ENCODE results near the gene FOLR2.
A peak's percentile ranks its signal among the peaks of the same experiment; 100 is the strongest.

Gene FOLR2

GRCh38 chr11:72244361-72245262 lies 28.0 kb downstream of the FOLR2 start:
- H3K27me3 ChIP-seq (ENCODE audit: insufficient read depth, insufficient read length): peaks cover 27% of the 10 kb centered on the region
- H3K9me3 ChIP-seq (ENCODE audit: insufficient read depth, low read length): no peaks in the 10 kb centered on the region

GRCh38 chr11:72245263-72245816 lies 28.7 kb downstream of the FOLR2 start:
- no peak for TF ChIP-seq SUZ12 (IDR thresholded peaks at IDR 0.05; ENCODE audit: extremely low read depth, insufficient read depth, insufficient read length)
- TF ChIP-seq YY1 (IDR thresholded peaks at IDR 0.05; ENCODE audit: insufficient read depth, insufficient read length): no peak
- no peak for TF ChIP-seq ZNF274 (IDR thresholded peaks at IDR 0.05; ENCODE audit: low read depth, low read length)
- Histone ChIP-seq H3K36me3 (ENCODE audit: insufficient read depth, insufficient read length, low read length) (no peaks in the 10 kb centered on the region), H3K27me3 (ENCODE audit: insufficient read depth, insufficient read length) (peaks cover 27% of the 10 kb centered on the region), H3K9ac (ENCODE audit: insufficient read length, low read depth) (no peak overlapping the region), H3K4me1 (ENCODE audit: insufficient read depth, insufficient read length) (peaks cover 4% of the 10 kb centered on the region), H3K9me3 (ENCODE audit: insufficient read depth, low read length) (no peaks in the 10 kb centered on the region), H3K4me3 (ENCODE audit: insufficient read length, low read depth) (no peak overlapping the region)
- DNase-seq (ENCODE audit: low read depth, low spot score): no peak

More at GRCh38 chr11:72244361-72245262, 28.0 kb downstream of the FOLR2 start:
- H3K9ac ChIP-seq (ENCODE audit: insufficient read length, low read depth): peak overlapping the region; percentile 56
- peak overlapping the region; percentile 47 for H3K4me3 ChIP-seq (ENCODE audit: insufficient read length, low read depth)
- peaks cover 4% of the 10 kb centered on the region for H3K4me1 ChIP-seq (ENCODE audit: insufficient read depth, insufficient read length)
- no peak for TF ChIP-seq YY1 (IDR thresholded peaks at IDR 0.05; ENCODE audit: insufficient read depth, insufficient read length)
- no peak for TF ChIP-seq SUZ12 (IDR thresholded peaks at IDR 0.05; ENCODE audit: extremely low read depth, insufficient read depth, insufficient read length)
- TF ChIP-seq ZNF274 (IDR thresholded peaks at IDR 0.05; ENCODE audit: low read depth, low read length): no peak
- no peak for DNase-seq (ENCODE audit: low read depth, low spot score)
- H3K36me3 ChIP-seq (ENCODE audit: insufficient read depth, insufficient read length, low read length): no peaks in the 10 kb centered on the region

DNA sequence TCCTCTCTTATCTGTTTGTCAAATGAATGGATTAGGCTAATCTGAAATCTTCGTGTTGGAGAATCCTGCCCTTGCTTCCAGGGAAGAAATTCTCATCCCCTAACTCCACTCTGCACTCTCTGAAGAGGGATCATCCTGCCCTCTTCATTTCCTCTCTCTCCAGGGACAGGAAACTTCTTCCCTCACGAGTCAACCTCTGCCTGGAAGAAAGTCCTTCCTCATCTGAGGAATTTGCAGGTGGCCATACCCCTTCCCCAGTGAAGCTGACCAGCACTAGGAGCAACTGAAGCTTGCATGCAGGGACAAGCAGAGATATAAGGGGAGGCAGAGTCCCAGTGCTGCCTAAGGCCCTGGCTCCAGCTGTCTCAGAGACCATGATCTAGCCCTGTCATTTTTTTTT lies 31.0 kb downstream of the FOLR2 start:
- peaks cover 27% of the 10 kb centered on the region for H3K27me3 ChIP-seq (ENCODE audit: insufficient read depth, insufficient read length)
- H3K4me3 ChIP-seq (ENCODE audit: insufficient read length, low read depth): no peak overlapping the region
- no peak for DNase-seq (ENCODE audit: low read depth, low spot score)
- no peaks in the 10 kb centered on the region for H3K9me3 ChIP-seq (ENCODE audit: insufficient read depth, low read length)
- H3K36me3 ChIP-seq (ENCODE audit: insufficient read depth, insufficient read length, low read length): no peaks in the 10 kb centered on the region
- peaks cover 4% of the 10 kb centered on the region for H3K4me1 ChIP-seq (ENCODE audit: insufficient read depth, insufficient read length)
- TF ChIP-seq SUZ12 (IDR thresholded peaks at IDR 0.05; ENCODE audit: extremely low read depth, insufficient read depth, insufficient read length) (no peak), YY1 (IDR thresholded peaks at IDR 0.05; ENCODE audit: insufficient read depth, insufficient read length) (no peak), ZNF274 (IDR thresholded peaks at IDR 0.05; ENCODE audit: low read depth, low read length) (no peak)
- H3K9ac ChIP-seq (ENCODE audit: insufficient read length, low read depth): no peak overlapping the region

DNA sequence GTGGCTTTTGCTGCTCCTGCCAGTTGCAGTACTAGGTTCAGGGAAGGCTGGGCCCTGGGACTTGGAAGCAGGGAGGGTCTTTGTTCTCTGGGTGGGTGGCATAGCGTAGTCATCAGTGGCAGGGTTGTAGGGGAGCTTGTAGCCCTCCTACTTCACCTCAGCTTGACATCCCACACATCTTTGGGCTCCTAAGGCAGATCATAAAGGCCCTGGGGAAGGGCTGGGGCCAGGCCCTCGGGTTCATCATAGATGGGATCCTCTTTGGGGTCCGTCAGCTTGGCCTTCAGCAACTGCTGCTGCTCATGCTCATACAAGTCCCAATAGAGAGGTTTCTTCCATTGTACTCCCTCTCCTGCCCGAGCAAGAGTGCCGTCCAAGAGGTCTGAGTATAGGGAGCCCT lies 33.4 kb downstream of the FOLR2 start:
- Histone ChIP-seq H3K27me3 (ENCODE audit: insufficient read depth, insufficient read length) (peaks cover 20% of the 10 kb centered on the region), H3K4me1 (ENCODE audit: insufficient read depth, insufficient read length) (no peaks in the 10 kb centered on the region), H3K36me3 (ENCODE audit: insufficient read depth, insufficient read length, low read length) (no peaks in the 10 kb centered on the region), H3K9ac (ENCODE audit: insufficient read length, low read depth) (no peak overlapping the region), H3K4me3 (ENCODE audit: insufficient read length, low read depth) (no peak overlapping the region), H3K9me3 (ENCODE audit: insufficient read depth, low read length) (peaks cover 7% of the 10 kb centered on the region; the same call in 1 of the 2 replicates)
- no peak for DNase-seq (ENCODE audit: low read depth, low spot score)
- TF ChIP-seq SUZ12 (IDR thresholded peaks at IDR 0.05; ENCODE audit: extremely low read depth, insufficient read depth, insufficient read length) (no peak), YY1 (IDR thresholded peaks at IDR 0.05; ENCODE audit: insufficient read depth, insufficient read length) (no peak), ZNF274 (IDR thresholded peaks at IDR 0.05; ENCODE audit: low read depth, low read length) (no peak)

- TF ChIP-seq SUZ12 (IDR thresholded peaks at IDR 0.05; ENCODE audit: extremely low read depth, insufficient read depth, insufficient read length) (no peak), ZNF274 (IDR thresholded peaks at IDR 0.05; ENCODE audit: low read depth, low read length) (no peak), YY1 (IDR thresholded peaks at IDR 0.05; ENCODE audit: insufficient read depth, insufficient read length) (no peak)
- no peaks in the 10 kb centered on the region for H3K4me1 ChIP-seq (ENCODE audit: insufficient read depth, insufficient read length)
- H3K9me3 ChIP-seq (ENCODE audit: insufficient read depth, low read length): peaks cover 7% of the 10 kb centered on the region; the same call in 1 of the 2 replicates
- H3K9ac ChIP-seq (ENCODE audit: insufficient read length, low read depth): no peak overlapping the region
- H3K4me3 ChIP-seq (ENCODE audit: insufficient read length, low read depth): no peak overlapping the region
- no peak for DNase-seq (ENCODE audit: low read depth, low spot score)
- peaks cover 11% of the 10 kb centered on the region for H3K27me3 ChIP-seq (ENCODE audit: insufficient read depth, insufficient read length)
- no peaks in the 10 kb centered on the region for H3K36me3 ChIP-seq (ENCODE audit: insufficient read depth, insufficient read length, low read length)
Measured at GRCh38 chr11:72250661-72251464, 34.3 kb downstream of the FOLR2 start.

DNA sequence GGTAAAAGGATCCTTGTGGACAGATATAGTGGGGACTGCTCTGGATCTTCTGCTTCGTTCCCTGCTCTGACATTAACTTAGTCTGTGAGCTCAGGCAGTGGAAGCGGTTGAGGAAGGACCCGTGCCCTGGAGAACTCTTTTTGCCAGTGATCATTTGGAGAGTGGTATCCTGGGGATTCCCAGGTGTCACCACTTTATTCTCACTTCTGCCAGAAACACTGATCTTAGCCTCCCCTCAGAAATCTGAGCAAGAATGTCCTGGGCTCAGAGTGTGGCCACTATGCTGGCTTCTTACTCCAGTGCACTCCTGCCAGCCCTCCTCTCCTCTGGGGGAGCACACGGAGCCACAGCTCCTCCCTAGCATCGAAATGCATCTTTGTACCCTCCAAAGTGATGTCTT lies 35.0 kb downstream of the FOLR2 start:
- Histone ChIP-seq H3K27me3 (ENCODE audit: insufficient read depth, insufficient read length) (peaks cover 4% of the 10 kb centered on the region), H3K9me3 (ENCODE audit: insufficient read depth, low read length) (peaks cover 7% of the 10 kb centered on the region; the same call in 1 of the 2 replicates), H3K4me3 (ENCODE audit: insufficient read length, low read depth) (no peak overlapping the region), H3K4me1 (ENCODE audit: insufficient read depth, insufficient read length) (no peaks in the 10 kb centered on the region), H3K9ac (ENCODE audit: insufficient read length, low read depth) (no peak overlapping the region), H3K36me3 (ENCODE audit: insufficient read depth, insufficient read length, low read length) (no peaks in the 10 kb centered on the region)
- TF ChIP-seq YY1 (IDR thresholded peaks at IDR 0.05; ENCODE audit: insufficient read depth, insufficient read length) (no peak), ZNF274 (IDR thresholded peaks at IDR 0.05; ENCODE audit: low read depth, low read length) (no peak), SUZ12 (IDR thresholded peaks at IDR 0.05; ENCODE audit: extremely low read depth, insufficient read depth, insufficient read length) (no peak)
- DNase-seq (ENCODE audit: low read depth, low spot score): no peak

Data from NT2/D1 (cell line).